Stimulated activated CD4-positive, alpha-beta T cell treated with anti-CD3 and anti-CD28 coated beads, Interleukin-1b, Interleukin-23, amount 100 ng/mL, for 48 hours (primary cell): Measurements from ENCODE around the gene OR10A3.

ENCODE experiments used
- DNase-seq: peaks from one replicate; pipeline ENCODE4 v3.0.0-alpha.2; 2020

The OR10A3 gene

DNA sequence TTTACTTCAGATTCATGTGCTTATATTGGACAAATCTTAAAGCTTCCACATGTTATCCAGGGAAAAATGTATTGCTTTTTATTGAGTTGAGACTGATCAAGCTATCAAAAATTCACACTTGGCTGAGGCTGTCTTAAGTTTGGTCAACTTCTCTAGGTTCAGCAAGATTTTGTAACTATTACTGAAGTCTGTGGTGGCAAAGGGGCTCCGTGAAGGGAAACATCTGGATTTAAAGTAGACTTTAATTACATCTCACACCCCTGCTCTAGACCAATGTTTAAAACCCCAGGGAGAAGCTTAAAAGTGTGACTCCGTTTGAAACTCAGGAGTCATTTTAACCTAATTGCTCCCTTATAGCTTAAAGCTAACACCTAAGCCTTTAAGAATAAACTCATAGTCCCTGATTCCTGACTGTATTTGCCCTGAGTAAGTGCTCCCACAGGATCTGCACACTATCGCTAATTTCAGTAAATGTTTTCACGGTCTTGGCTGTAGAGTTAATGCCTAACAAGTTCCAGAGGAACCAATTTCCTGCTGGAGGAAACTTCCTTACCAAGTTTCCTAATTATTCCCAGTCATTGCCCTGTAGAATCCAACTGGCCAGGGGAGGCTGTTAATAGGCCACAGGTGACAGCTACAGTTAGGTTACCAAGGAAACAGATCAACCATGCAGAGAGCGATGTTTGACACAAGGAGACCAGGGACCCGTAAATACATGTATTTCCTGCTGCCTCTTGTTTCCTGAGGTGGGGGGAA, 50.9 kb downstream of the OR10A3 start:
- DNase-seq, result no peak

DNA sequence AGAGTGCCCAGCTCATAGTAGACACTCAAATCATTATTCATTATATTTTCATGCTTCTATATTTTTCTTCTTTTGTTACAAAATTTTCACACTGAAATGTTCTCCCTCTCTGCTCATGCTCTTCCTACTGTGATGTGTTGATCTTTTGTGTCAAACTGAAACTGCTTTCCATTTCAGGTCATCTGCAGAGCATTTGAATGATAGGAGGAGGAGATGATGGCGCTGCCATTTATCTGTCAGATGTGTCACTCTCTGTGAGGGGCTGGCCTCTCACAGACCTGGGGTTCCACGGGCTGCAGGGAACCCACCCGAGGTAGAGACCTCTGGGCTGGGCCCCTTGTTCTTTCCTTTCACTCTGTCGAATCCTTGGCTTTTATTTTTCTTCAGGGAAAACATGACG, 51.5 kb downstream of the OR10A3 start:
- DNase-seq, result no peak
